SH-SY5Y (cell line): Measurements from ENCODE around the gene RAB25.

ENCODE experiments used
- GATA2 ChIP-seq: IDR thresholded peaks from 2 replicates; pipeline ENCODE4 v1.6.1; 2011; ENCODE audit warnings: mild to moderate bottlenecking, low read depth, low read length
- GATA3 ChIP-seq: IDR thresholded peaks from 2 replicates; pipeline ENCODE4 v1.6.1; 2011; ENCODE audit warnings: low read depth, mild to moderate bottlenecking, low read length, moderate library complexity

DNA sequence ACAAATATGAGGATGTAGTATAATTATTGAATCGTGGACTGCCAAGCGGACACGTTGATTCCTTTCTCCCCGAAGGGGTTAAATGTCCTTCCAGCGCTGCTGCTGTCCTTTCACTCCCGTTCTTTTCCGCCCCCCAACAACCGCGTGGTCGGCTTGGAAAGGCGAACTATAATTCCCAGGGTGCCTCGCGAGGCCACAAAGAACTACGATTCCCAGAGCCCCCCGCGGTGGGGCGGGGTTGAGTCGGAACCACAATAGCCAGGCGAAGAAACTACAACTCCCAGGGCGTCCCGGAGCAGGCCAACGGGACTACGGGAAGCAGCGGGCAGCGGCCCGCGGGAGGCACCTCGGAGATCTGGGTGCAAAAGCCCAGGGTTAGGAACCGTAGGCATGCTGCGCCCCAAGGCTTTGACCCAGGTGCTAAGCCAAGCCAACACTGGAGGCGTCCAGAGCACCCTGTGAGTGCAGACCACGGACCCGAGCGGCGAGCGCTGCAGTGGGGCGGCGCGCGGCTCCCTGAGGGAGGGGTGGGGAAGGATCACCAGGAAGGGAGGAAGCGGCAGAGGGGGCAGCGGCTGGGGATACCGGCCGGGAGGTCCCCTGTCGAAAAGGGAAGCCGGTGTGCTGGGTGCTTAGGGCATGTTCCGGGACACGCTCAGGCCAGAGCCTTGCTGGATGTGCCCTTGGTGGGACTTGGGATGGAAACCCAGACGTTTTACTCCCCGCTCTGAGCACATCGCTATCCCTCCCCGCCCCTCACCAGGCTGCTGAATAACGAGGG lies 6.3 kb upstream of the RAB25 start, which contains the start of gene LAMTOR2:
- TF ChIP-seq GATA2 (no peak), GATA3 (no peak)
